ENCODE measurements around the gene KHDC1L.
"Not testable (repeated sequence)": the region's sequence is repeated elsewhere in the genome, so short reads cannot be mapped to it uniquely, and the experiment has no call there.

Gene KHDC1L, protein sequence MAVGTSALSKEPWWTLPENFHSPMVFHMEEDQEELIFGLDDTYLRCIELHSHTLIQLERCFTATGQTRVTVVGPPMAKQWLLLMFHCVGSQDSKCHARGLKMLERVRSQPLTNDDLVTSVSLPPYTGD

DNA sequence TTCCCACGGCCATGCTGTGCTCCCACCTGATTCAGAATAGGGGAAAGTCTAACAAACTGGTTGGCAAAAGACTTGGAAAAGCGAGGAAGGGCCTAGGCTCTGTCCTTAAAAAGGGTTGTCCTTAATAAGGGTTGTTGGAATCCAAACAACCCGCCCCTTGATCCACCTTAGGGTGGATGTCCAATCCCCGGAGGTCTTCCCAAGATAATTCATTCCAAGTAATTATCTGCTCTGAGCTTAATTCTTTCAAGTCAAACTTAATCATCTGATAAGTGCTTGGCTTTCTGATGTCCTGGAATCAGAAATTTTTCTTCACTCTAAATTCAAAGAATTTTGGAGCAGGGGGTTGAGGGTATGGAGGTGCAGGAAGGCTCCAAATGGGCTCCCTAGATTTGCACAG is at the start of gene KHDC1L:
TSS of gene KHDC1L (minus strand) at position 101 of the 400 bp plus-strand sequence. CDS start at position 13, 88 bp downstream.
- DNase-seq = no peak

DNA sequence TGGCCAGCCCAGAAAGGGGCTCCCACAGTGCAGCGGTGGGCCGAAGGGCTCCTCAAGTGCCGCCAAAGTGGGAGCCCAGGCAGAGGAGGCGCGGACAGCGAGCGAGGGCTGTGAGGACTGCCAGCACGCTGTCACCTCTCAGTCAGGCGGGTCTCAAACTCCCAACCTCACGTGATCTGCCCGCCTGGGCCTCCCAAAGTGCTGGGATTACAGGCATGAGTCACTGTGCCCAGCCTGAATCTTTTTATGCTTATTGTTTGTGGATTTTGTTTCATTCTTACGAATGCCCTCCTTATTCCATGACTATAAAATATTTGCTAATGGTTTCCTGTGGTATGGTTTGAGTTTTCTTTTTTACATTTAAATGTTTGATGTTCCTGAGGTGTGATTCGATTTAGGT is 44.0 kb upstream of the KHDC1L start:
- not testable (repeated sequence) for DNase-seq

DNA sequence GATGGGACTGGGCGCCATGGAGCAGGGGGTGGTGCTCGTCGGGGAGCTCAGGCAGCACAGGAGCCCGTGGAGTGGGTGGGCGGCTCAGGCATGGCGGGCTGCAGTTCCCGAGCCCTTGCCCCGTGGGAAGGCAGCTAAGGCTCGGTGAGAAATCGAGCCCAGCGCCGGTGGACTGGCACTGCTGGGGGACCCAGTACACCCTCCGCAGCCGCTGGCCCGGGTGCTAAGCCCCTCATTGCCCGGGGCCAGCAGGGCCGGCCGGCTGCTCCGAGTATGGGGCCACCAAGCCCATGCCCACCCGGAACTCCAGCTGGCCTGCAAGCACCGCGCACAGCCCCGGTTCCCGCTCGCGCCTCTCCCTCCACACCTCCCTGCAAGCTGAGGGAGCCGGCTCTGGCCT is 43.6 kb upstream of the KHDC1L start:
- DNase-seq = not testable (repeated sequence)

DNA sequence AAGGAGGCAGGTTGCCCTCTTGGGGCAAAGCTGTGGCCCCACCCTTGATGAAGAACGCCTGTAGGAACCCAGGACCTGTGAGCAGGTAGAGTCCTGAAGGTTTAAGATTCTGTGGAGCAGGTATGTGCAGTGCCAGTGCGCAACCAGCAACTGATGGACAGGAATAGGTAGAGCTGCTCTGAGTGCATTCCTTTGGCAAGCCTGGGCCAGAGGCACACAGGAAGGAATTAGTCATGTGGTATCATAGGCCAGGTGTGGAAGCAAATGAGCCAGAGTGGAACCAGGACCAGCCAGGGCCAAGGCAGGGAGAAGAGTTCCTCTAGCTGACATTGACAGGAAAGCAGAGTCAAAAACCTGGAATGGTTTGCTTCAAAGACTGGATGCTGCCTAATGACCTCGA is 39.1 kb upstream of the KHDC1L start:
- no peak for DNase-seq

DNA sequence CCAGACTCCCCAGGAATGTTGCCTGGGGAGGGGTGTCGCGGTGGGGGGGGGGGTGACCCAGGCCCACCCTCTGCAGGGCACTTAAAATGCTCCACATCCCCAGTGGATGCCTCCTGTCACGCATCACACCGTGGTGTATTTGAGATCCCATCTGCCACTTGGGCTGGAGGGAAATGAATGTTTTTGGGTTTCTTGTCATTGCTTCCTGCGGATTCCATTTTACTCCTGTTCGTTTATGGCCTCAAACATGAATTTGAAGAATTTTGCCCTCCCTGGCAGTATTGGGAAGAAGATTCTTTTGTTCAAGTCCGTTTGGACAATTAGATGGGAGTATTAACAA is 38.2 kb upstream of the KHDC1L start:
- DNase-seq = no peak

DNA sequence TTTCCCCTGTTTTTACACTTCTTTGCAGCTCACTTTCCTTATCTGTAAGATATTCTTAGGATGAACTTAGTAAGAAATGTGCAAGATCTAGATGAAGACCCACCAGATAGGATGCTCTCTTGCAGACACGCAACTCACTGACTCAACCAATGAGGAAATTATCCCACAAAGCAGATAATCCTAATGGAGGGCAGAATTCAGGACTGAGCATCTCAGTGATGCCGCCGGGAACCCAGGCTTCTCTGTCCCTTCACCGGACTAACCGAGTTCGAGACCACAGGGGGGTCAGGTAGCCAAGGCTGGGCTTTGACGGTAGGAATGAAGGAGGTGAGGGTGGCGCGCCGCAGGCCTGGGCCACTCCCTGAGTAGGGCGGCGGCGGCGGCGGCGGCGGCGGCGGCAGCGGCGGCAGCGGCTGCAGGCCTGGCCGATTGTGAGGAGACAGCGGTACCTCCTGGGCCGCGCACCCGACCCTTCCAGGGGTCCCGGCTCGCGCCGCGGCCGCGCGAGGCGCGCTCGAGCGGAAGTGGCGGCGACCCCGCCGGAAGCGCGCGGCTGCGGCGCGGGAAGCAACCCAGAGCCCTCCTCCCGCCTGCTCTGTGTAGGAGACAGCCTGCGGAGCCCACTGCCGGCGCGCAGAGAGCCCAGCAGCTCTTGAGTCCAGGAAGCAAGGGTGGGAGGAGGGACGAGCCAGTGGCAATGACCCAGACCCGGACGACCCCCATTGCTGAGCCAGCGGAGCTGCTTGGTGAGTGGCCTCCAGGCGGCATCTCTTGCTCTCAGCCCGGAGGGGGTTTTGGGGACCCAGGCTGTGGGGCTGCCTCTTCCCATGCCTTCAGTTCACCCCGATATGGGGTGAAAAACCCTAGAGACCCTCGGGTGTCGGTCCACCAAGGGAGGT is 37.6 kb upstream of the KHDC1L start, which contains the start of gene KHDC1:
TSS of gene KHDC1 (minus strand) at position 526 of the 899 bp plus-strand sequence. CDS start 20,679 bp downstream, outside the sequence.
- DNase-seq = peak; percentile 17 to 27

DNA sequence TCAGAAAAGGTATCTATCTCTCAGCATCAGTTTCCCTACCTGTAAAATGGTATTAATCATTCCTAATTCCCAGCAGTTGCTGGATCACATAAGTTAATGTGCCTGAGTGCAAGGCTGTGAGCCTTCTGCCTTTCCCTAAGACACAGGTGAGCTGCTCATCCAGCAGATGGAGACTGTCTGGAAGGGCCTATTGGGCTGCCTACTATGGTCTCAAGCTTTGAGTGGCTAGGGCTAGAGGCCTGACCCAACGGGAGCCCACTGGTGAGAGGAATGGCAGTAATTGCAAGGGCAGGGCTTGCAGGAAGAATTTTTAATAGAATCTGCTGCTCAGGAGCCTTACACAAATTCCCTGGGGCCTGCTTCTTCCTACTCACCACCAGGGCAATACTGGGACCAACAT is 33.4 kb upstream of the KHDC1L start:
- no peak for DNase-seq

DNA sequence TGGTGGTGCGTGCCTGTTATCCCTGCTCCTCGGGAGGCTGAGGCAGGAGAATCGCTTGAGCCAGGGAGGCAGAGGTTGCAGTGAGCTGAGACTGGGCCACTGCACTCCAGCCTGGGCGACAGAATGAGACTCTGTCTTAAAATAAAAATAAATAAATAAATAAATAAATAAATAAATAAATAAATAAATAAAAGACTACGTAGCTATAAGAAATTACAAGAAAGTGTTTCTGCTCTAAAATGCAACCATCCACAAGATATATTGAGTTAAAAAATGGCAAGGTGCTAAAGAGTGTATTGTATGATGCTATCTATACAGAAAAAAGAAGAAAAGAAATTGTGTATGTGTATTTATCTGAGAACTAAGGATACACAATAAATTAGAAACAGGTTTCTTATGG is 29.0 kb upstream of the KHDC1L start:
- DNase-seq = not testable (repeated sequence)

DNA sequence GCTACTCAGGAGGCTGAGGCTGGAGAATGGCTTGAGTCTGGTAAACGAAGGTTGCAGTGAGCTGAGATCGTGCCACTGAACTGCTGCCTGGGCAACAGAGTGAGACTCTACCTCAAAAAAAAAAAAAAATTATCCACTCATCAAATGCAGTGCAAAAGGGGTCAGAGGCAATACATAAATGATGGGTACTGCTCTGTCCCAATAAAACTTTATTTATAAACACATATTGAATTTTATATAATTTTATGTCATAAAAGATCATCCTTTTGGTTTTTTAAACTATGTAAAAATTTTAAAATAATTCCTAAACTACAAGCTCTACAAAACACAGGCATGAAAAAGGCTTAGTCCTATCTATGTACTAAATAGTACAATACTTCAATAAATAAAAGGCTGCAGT is 27.4 kb upstream of the KHDC1L start:
- no peak for DNase-seq

DNA sequence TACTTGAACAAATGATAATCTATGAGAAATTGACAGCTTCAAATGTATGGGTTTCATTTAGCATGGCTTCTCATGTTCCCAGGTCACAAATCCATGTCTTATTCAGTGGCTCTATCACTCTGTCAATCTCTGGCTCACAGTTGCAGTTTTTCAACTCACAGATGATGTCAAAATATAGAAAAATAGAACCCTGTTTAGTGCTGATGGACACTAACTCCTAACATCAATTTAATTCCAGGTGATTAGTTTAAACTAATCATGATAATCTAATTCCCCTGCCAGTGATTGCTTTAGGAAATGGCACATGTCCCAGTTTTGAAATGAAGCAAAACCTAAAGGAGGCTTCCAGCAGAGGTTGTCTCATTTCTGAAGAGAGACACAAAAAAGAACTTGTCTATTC is 24.7 kb upstream of the KHDC1L start:
- no peak for DNase-seq

DNA sequence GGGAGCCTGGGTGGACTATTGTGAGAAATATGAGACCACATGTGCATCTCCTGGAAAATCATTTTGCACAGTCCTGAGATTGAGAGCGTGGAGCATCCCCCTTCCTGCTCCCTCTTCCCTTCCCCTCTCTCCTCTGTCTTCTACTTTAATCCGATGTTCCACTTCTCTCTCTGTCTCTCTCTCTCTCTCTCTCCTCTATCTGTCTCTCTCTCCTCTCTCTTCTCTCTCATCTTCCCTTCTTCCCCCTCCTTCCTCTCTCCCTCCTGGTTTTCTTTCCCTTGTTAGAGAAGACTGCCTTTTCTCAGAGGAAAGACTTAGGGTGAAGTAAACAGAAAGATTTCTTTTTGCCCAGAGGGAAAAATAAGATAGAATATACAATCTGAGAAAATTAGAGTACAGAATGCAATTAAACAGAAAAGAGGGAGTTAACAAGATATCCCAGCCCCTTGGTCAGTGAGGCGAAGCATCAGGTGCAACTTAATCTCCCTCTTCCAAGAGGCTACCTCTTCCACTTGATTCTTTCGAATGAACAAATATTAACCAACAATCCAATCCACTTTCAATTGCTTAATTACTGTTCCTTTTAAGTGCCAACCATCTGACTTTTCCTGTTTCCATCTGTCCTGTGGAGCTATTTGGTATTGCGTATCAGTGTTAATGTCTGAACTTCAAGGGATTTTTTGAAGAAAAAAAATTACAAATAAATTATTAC is 23.1 kb upstream of the KHDC1L start:
- no peak for DNase-seq

DNA sequence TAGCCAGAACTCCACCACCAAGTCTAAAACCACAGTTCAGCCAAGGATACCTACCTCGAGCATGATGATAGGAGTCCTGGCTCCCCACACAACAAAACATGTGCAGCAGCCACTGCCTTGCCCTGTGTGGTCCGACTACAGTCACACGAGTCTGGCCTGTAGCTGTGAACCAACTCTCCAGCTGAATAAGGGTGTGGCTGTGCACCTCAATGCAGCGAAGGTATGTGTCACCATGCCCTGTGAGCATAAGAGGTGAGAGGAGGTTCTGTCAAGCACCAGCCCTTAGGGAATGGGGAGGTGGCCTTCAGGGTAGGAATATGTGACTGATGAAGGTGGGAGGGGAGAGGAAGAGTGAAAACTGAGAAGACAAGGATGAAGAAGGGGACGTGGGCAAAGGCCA is 16.7 kb upstream of the KHDC1L start:
- no peak for DNase-seq

DNA sequence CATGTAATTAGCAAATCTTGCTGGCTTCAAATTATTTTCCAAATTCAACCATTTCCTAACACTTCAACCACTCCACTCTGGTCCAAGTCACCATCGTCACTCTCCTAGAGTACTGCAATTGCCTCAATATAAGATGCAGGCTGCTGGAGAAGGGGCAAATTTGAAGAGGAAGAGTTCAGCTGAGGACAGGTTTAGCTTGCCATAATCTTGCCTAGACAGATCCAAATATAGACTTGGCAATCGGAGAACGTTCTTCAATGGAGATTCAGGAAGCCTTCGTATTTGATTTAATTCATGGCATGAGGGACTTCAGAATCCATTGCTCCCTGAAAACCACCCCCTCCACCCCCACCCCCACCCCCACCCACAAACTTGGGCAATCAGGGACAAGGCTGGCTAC is 15.4 kb upstream of the KHDC1L start:
- DNase-seq = no peak

DNA sequence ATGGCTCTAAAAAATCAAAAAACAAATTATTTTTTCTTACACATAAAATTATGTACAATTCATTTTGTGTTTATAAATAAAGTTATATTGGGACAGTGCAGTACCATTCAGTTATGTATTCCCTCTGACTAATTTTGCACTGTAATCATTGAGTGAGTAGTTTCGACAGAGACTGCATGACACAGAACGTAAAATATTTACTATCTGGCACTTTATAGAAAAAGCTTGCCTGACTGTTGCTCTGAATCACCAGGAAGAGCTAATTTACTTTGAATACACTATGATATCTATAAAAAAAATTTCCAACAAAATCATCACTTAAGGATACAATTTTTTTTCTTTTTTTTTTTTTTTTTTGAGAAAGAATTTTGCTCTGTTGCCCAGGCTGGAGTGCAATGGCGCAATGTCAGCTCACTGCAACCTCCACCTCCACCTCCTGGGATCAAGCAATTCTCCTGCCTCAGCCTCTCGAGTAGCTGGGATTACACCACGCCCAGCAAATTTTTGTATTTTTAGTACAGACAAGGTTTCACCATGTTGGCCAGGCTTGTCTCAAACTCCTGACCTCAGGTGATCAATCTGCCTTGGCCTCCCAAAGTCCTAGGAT is 11.0 kb upstream of the KHDC1L start:
- DNase-seq = no peak

DNA sequence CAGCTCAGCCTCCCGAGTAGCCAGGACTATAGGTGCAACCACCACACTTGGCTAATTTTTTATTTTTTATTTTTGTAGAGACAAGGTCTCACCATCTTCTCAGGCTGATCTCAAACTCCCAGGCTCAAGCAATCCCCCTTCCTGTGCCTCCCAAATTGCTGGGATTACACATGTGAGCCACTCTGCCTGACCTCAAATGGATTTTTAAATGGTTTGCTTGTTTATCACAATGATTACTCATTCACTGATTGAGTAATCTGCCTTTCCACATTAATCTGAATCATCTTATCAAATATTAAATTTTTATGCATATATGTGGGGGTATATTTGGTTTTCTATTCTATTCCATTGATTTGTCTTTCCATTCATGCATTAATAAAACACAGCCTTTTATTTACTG is 9.4 kb upstream of the KHDC1L start:
- no peak for DNase-seq

DNA sequence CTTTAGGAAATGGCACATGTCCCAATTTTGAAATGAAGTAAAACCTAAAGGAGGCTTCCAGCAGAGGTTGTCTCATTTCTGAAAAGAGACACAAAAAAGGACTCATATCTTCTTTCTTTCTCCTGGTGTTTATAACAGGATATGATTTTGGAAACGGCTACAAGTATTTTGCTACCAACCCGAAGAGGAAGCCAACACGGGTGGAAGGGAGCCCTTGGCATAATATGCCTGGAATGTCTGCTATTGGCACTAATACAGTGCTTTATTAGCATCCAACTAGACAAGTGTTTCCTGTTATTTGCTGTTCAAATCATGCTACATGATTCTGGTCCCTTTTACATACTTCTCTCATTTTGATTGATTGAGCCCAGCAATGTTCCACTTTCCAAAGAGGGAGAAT is 8.7 kb upstream of the KHDC1L start:
- not testable (repeated sequence) for DNase-seq

DNA sequence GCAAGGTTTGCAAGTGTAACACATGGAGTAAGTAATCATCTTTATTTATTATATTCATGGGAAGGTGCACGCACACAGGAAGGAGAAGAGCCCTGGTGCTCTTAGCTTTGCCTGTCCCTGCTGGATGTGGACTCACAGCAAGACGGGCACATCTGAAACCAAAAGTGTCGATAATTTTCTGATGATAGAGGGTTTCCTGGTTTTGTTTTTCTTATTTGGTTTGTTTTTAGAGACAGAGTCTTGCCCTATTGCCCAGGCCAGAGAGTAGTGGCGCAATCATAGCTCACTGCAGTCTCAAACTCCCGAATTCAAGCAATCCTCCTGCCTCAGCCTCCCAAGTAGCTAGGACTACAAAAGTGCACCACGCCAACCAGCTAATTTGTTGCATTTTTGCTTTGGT is 7.8 kb upstream of the KHDC1L start:
- no peak for DNase-seq

DNA sequence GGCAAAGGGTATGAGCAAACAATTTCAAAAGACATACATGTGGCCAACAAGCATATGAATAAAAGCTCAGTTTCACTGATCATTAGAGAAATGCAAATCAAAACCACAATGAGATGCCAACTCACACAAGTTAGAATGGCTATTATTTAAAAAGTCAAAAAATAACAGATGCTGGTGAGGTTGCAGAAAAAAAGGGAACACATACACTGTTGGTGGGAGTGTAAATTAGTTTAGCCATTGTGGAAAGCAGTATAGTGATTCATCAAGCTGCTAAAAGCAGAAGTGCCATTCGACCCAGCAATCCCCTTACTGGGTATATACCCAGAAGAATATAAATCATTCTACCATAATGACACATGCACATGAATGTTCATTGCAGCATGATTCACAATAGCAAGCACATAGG is 6.7 kb upstream of the KHDC1L start:
- DNase-seq = no peak

DNA sequence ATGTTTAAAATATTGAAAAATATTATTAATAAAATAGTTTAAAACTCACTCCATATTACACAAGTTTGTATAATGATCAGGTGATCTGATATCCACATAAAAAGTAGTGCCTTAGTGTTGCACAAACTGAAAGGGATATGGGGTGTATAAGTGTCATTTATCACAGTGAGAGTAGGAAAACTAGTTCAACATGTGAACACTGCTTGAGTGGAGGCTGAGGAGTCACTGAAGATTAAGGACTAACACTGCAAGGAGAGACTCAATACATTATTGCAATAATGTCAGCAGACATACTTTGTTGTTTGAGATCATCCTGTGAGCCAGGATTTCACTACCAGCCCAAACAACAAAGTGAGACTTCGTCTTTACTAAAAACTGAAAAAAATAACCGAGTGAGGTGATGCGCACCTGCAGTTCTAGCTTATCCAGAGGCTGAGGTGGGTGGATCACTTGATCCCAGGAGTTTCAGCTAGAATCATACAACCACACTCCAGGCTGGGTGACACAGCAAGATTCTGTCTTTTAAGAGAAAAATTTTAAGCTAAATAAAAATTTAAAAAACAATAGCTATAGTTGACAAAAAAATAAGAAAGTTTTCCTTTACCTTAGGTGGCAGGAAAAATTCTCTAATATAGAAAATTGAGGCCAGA is 2.4 kb upstream of the KHDC1L start:
- no peak for DNase-seq

DNA sequence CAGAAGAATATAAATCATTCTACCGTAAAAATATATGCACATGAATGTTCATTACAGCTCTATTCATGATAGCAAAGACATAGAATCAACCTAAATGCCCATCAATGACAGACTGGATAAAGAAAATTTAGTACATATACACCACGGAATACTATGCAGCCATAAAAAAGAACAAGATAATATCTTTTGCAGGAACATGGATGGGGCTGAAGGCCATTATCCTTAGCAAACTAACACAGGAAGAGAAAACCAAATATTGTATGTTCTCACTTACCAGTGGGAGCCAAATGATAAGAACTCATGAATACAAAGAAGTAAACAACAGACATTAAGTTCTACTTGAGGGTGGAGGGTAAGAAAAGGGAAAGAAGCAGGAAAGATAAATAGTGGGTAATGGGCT is 8.4 kb downstream of the KHDC1L start:
- no peak for DNase-seq

DNA sequence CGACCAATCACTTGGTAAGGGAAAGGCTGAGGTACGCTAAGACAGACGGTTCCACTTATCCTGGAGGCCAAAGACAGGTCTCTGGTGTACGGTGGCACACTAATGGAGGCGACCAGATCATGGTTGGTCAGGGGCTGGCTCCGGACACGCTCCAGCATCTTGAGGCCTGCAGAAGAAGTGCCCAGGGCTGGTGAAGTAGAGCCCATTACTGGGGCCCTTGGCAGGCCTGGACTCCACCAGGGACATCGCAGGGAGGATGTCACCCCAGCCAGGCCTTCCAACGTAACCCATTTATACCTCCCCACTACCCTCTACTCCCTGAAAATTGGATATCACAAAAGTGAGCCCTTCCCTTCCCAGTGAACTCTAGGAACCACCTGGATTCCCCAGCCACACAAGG is 16.2 kb downstream of the KHDC1L start:
- DNase-seq = no peak

DNA sequence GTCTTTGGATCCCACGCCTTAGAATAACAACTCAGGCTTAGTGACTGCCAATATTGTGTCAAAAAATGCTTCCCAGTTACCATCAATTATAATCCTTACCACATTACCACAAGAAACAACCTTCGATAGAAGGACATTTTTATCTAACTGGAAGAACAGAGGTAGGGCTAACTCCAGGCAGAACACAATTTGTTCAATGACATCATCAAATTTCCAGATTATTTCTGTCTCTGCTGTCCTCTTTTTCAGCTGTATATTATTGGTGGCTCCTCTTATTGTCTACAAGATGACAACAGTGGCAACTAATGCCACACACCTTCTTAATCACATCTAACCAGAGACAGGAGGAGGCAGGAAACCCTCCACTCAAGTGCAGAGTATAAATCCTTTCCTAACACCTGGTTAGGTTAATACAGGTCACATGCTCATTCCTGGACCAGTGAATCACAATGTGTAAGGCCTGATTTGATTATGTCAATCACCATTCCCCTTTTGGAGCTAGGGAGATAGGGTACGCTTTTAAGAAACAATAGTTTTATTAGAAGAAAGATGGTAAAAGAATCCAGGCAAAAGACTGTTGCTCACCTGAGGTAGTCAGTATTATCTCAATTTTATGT is 18.0 kb downstream of the KHDC1L start:
- DNase-seq = no peak

DNA sequence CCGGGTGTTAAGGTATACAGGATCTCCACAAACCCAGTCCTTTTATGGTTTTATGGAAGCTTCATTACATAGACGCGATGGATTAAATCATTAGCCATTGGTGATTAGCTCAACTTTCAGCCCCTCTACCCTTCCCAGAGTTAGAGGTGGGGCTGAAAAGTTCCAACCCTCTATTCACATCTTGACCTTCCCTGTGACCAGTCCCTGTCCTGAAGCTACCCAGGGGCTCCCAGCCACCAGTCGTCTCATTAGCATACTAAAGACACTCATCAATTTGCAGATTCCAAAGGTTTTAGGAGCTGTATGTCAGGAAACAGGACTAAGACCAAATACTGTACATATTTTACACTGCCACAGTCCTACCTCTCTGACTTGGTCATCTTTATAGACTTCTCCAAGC is 21.0 kb downstream of the KHDC1L start:
- no peak for DNase-seq
